CD4-positive, alpha-beta T cell treated with Interleukin-15 for 1 hour (primary cell): Measurements from ENCODE around the gene CBARP.

Source experiments
- DNase-seq: peaks from one replicate; pipeline ENCODE4 v3.0.0-alpha.2; 2020

Gene CBARP

GRCh38 chr19:1262623-1263123, 24.9 kb upstream of the CBARP start:
- no peak for DNase-seq

- DNase-seq: no peak
These were observed 24.2 kb upstream of the CBARP start for GRCh38 chr19:1261798-1262622.

- peak; percentile 59 for DNase-seq
These were observed 23.7 kb upstream of the CBARP start for GRCh38 chr19:1261538-1261797.

GRCh38 chr19:1260749-1261537, 23.1 kb upstream of the CBARP start:
- DNase-seq: peak; percentile 98

- DNase-seq: peak; percentile 82
These were observed 22.3 kb upstream of the CBARP start for GRCh38 chr19:1259876-1260748.

- DNase-seq: peak; percentile 84
These were observed 21.5 kb upstream of the CBARP start for GRCh38 chr19:1259206-1259875.

- DNase-seq: no peak
These were observed 21.0 kb upstream of the CBARP start for GRCh38 chr19:1258707-1259205.

- DNase-seq: no peak
These were observed 20.3 kb upstream of the CBARP start for GRCh38 chr19:1258163-1258492.

GRCh38 chr19:1257475-1258162, 19.8 kb upstream of the CBARP start:
- no peak for DNase-seq

- no peak for DNase-seq
These were observed 19.1 kb upstream of the CBARP start for GRCh38 chr19:1256646-1257474.

- no peak for DNase-seq
These were observed 17.7 kb upstream of the CBARP start for GRCh38 chr19:1255186-1256161.

- no peak for DNase-seq
These were observed 16.9 kb upstream of the CBARP start for GRCh38 chr19:1254530-1255185.

GRCh38 chr19:1254081-1254527, 16.3 kb upstream of the CBARP start:
- DNase-seq: no peak

GRCh38 chr19:1253514-1254080, 15.8 kb upstream of the CBARP start:
- no peak for DNase-seq

- DNase-seq: peak; percentile 90
These were observed 15.2 kb upstream of the CBARP start for GRCh38 chr19:1252821-1253513.

- peak; percentile 89 for DNase-seq
These were observed 14.5 kb upstream of the CBARP start for GRCh38 chr19:1252221-1252820.
